Endometrium (tissue), 2 donors: ENCODE results near the gene FHOD1.
A peak's percentile ranks its signal among the peaks of the same experiment; 100 is the strongest.

Experiments used
- FAIRE-seq: peaks from 2 replicates; lab custom pipeline; 2012; peaks lifted over from hg19 to GRCh38; lab: Jason Lieb, UNC
- donor health status: control.
- donor health status: control.

The FHOD1 gene

GRCh38 chr16:67247192-67248072, at the start of gene FHOD1:
Gene FHOD1 (minus strand): TSS chr16:67247481. CDS start chr16:67247410, 71 bp downstream.
- peak; percentile 84 for FAIRE-seq

- FAIRE-seq = no peak
These were observed 49.1 kb upstream of the FHOD1 start for GRCh38 chr16:67296420-67296819.

- no peak for FAIRE-seq
These were observed 47.7 kb upstream of the FHOD1 start for GRCh38 chr16:67294938-67295361.

GRCh38 chr16:67294171-67294757, 47.0 kb upstream of the FHOD1 start:
- no peak for FAIRE-seq

- no peak for FAIRE-seq
These were observed 44.2 kb upstream of the FHOD1 start for GRCh38 chr16:67291461-67291860.

- no peak for FAIRE-seq
These were observed 40.7 kb upstream of the FHOD1 start for GRCh38 chr16:67287960-67288359.

GRCh38 chr16:67286441-67287235, 39.4 kb upstream of the FHOD1 start:
- no peak for FAIRE-seq

- no peak for FAIRE-seq
These were observed 37.7 kb upstream of the FHOD1 start for GRCh38 chr16:67284699-67285646.

- FAIRE-seq = no peak
These were observed 36.7 kb upstream of the FHOD1 start for GRCh38 chr16:67283826-67284555.

GRCh38 chr16:67283039-67283825, 36.0 kb upstream of the FHOD1 start:
- no peak for FAIRE-seq

- FAIRE-seq = no peak
These were observed 35.1 kb upstream of the FHOD1 start for GRCh38 chr16:67282447-67282805.

GRCh38 chr16:67281536-67282446, 34.5 kb upstream of the FHOD1 start:
- no peak for FAIRE-seq

GRCh38 chr16:67280090-67281015, 33.1 kb upstream of the FHOD1 start:
- FAIRE-seq = no peak

GRCh38 chr16:67279296-67280089, 32.2 kb upstream of the FHOD1 start, which contains the start of gene PLEKHG4:
Gene PLEKHG4 (plus strand): TSS chr16:67279532. CDS start chr16:67280045, 513 bp downstream.
- FAIRE-seq = no peak

GRCh38 chr16:67278773-67279295, 31.6 kb upstream of the FHOD1 start:
- FAIRE-seq = no peak

- no peak for FAIRE-seq
These were observed 30.9 kb upstream of the FHOD1 start for GRCh38 chr16:67277999-67278772.
